Globus pallidus (tissue), 1 donor: ENCODE results near the gene RABGAP1L.
"Not testable (repeated sequence)": the region's sequence is repeated elsewhere in the genome, so short reads cannot be mapped to it uniquely, and the experiment has no call there.

Source experiments
- DNase-seq: peaks from one replicate; pipeline ENCODE4 v3.0.0-alpha.2; 2015; ENCODE audit warnings: low spot score

RABGAP1L gene

GRCh38 chr1:175036476-175036875 lies 877.2 kb downstream of the RABGAP1L start:
- no peak for DNase-seq

- no peak for DNase-seq
Measured at GRCh38 chr1:175037416-175037815, 878.1 kb downstream of the RABGAP1L start.

- no peak for DNase-seq
Measured at GRCh38 chr1:175040324-175040879, 881.1 kb downstream of the RABGAP1L start.

GRCh38 chr1:175042650-175043049 lies 883.3 kb downstream of the RABGAP1L start:
- DNase-seq = no peak

- DNase-seq = no peak
Measured at GRCh38 chr1:175043824-175044223, 884.5 kb downstream of the RABGAP1L start.

GRCh38 chr1:175044591-175044990 lies 885.3 kb downstream of the RABGAP1L start:
- not testable (repeated sequence) for DNase-seq
